ENCODE data around the gene RHBDF2.

The RHBDF2 gene

GRCh38 chr17:76501827-76502307 lies 644 bp upstream of the RHBDF2 start:
- DNase-seq (ENCODE audit: extremely low read depth, low read depth) = no peak
- no peak for TF ChIP-seq CTCF (IDR thresholded peaks at IDR 0.05; ENCODE audit: low read depth, low read length, missing control alignments)
- no peak overlapping the region; the same call in 1 of the 2 replicates for H3K4me3 ChIP-seq (replicated peaks; ENCODE audit: low read depth, low read length)

GRCh38 chr17:76500747-76501017 lies 541 bp downstream of the RHBDF2 start:
- no peak for TF ChIP-seq CTCF (IDR thresholded peaks at IDR 0.05; ENCODE audit: low read depth, low read length, missing control alignments)
- DNase-seq (ENCODE audit: extremely low read depth, low read depth) = no peak

GRCh38 chr17:76500074-76500746 lies 1.0 kb downstream of the RHBDF2 start:
- no peak for DNase-seq (ENCODE audit: extremely low read depth, low read depth)
- peak overlapping the region; percentile 90 for H3K4me3 ChIP-seq (replicated peaks; ENCODE audit: low read depth, low read length)
- TF ChIP-seq CTCF (IDR thresholded peaks at IDR 0.05; ENCODE audit: low read depth, low read length, missing control alignments) = no peak

More at GRCh38 chr17:76500747-76501017, 541 bp downstream of the RHBDF2 start:
- peak overlapping the region; percentile 90 for H3K4me3 ChIP-seq (replicated peaks; ENCODE audit: low read depth, low read length)

- no peak for TF ChIP-seq CTCF (IDR thresholded peaks at IDR 0.05; ENCODE audit: low read depth, low read length, missing control alignments)
- peak overlapping the region; percentile 90 for H3K4me3 ChIP-seq (replicated peaks; ENCODE audit: low read depth, low read length)
- DNase-seq (ENCODE audit: extremely low read depth, low read depth) = no peak
Observed at GRCh38 chr17:76499267-76499667, 2.0 kb downstream of the RHBDF2 start.

GRCh38 chr17:76498876-76499251 lies 2.4 kb downstream of the RHBDF2 start:
- peak overlapping the region; percentile 90 for H3K4me3 ChIP-seq (replicated peaks; ENCODE audit: low read depth, low read length)
- no peak for TF ChIP-seq CTCF (IDR thresholded peaks at IDR 0.05; ENCODE audit: low read depth, low read length, missing control alignments)
- no peak for DNase-seq (ENCODE audit: extremely low read depth, low read depth)

- peak; percentile 48 for DNase-seq (ENCODE audit: extremely low read depth, low read depth)
- TF ChIP-seq CTCF (IDR thresholded peaks at IDR 0.05; ENCODE audit: low read depth, low read length, missing control alignments) = no peak
Observed at GRCh38 chr17:76497979-76498875, 3.0 kb downstream of the RHBDF2 start.

More at GRCh38 chr17:76497979-76498875, 3.0 kb downstream of the RHBDF2 start:
- peak overlapping the region; percentile 27 for H3K4me3 ChIP-seq (replicated peaks; ENCODE audit: low read depth, low read length)
